Testis (tissue), 3 donors: ENCODE measurements around the gene SOX1. TPM values are rescaled to one million over a fixed set of nuclear protein-coding genes. Genes with fewer than 3 reads are reported as not detected.

Source experiments
- DNase-seq: peaks from one replicate; pipeline ENCODE4 v3.0.0-alpha.2; 2019
- H3K27ac ChIP-seq, 2 donors: fragments of 200-600 bp; sonication (generic); one replicate each; pipeline ENCODE4 v1.5.1; 2019
- H3K27me3 ChIP-seq: fragments of 200-600 bp; sonication (generic); one replicate; pipeline ENCODE4 v1.5.1; 2019
- H3K36me3 ChIP-seq: fragments of 200-600 bp; sonication (generic); one replicate; pipeline ENCODE4 v1.5.1; 2017; ENCODE audit warnings: low read depth; ENCODE audit errors: missing control alignments
- H3K4me1 ChIP-seq: fragments of 200-600 bp; sonication (generic); one replicate; pipeline ENCODE4 v1.5.1; 2019
- H3K4me3 ChIP-seq, 2 donors: fragments of 200-600 bp; sonication (generic); one replicate each; pipeline ENCODE4 v1.5.1; 2017 to 2019
- H3K9me3 ChIP-seq: fragments of 200-600 bp; sonication (generic); one replicate; pipeline ENCODE4 v1.5.1; 2017
- CTCF ChIP-seq, 3 experiments: fragments of 450-650 bp in 2 of 3; fragments of 200-600 bp in 1 of 3; sonication (generic) in 1 of 3; IDR thresholded peaks; one replicate each; pipeline ENCODE4 v1.5.1; 2016 to 2019; ENCODE audit warnings: antibody characterized with exemption in 3 of 3, mild to moderate bottlenecking in 2 of 3, moderate library complexity in 1 of 3
- POLR2A ChIP-seq: fragments of 450-650 bp; IDR thresholded peaks from one replicate; pipeline ENCODE4 v1.6.1; 2017; ENCODE audit warnings: antibody characterized with exemption, mild to moderate bottlenecking, moderate library complexity
- WGBS, 2 donors: methylation state at CpG; one replicate each; pipeline ENCODE4 v1.1.5; 2018; 5-methylcytosine and 5-hydroxymethylcytosine counted together
- intact Hi-C: fragments of 100-400 bp; cut with DNase I; formaldehyde crosslinking; loops from one replicate; pipeline ENCODE4 v1.15.1; 2023; ENCODE audit warnings: low total_unique reads
- polyA plus RNA-seq: library from polyadenylated mRNA; stranded (reverse); fragments of 350-450 nt; fragmentation: Illumina TruSeq; extraction: RNeasy Lipid Tissue Mini Kit (QIAGEN cat#74804); gene quantifications from one replicate; pipeline ENCODE4 v1.2.3, GENCODE V29; 2014; ENCODE audit warnings: low read depth, low replicate concordance; ENCODE audit not compliant: insufficient read depth
- total RNA-seq, 2 donors: library from RNA; depleted of rRNA; stranded (reverse); fragments of >200 nt; gene quantifications; one replicate each; pipeline ENCODE4 v1.2.3, GENCODE V29; 2016

The SOX1 gene
- total and polyA plus RNA-seq, 3 donors from 2014 or later: 1.7 to 4.6 (median 4.6) TPM

- Histone ChIP-seq H3K4me1 (no peaks in the 10 kb centered on the region), H3K27ac (no peak overlapping the region), H3K4me3 (no peak overlapping the region), H3K36me3 (no peaks in the 10 kb centered on the region), H3K27me3 (no peaks in the 10 kb centered on the region), H3K9me3 (no peaks in the 10 kb centered on the region)
- TF ChIP-seq POLR2A (no peak), CTCF (IDR thresholded peaks at IDR 0.05) (no peak)
- intact Hi-C loops: no loop called here
- 97 to 100% methylated on average over 1 of the region's 1 CpG for WGBS, 2 donors
- DNase-seq: no peak
Observed at GRCh38 chr13:112083971-112084370, 17.0 kb downstream of the SOX1 start.

GRCh38 chr13:112092453-112092852, 25.5 kb downstream of the SOX1 start:
- intact Hi-C loops: no loop called here
- Histone ChIP-seq H3K27me3 (no peaks in the 10 kb centered on the region), H3K4me3 (no peak overlapping the region), H3K36me3 (no peaks in the 10 kb centered on the region), H3K4me1 (no peaks in the 10 kb centered on the region), H3K9me3 (no peaks in the 10 kb centered on the region), H3K27ac (no peak overlapping the region)
- 70 to 78% methylated on average over 4 of the region's 4 CpGs for WGBS, 2 donors
- DNase-seq: no peak
- no peak for TF ChIP-seq CTCF (IDR thresholded peaks at IDR 0.05)
- TF ChIP-seq POLR2A: no peak

- TF ChIP-seq CTCF (IDR thresholded peaks at IDR 0.05) (no peak), POLR2A (no peak)
Observed at GRCh38 chr13:112095354-112095753, 28.4 kb downstream of the SOX1 start.

GRCh38 chr13:112096959-112097358, 30.0 kb downstream of the SOX1 start:
- Histone ChIP-seq H3K36me3 (no peaks in the 10 kb centered on the region), H3K4me1 (no peaks in the 10 kb centered on the region), H3K9me3 (no peaks in the 10 kb centered on the region), H3K27me3 (no peaks in the 10 kb centered on the region), H3K27ac (no peak overlapping the region), H3K4me3 (no peak overlapping the region)
- intact Hi-C loops: no loop called here
- DNase-seq: no peak
- TF ChIP-seq CTCF (IDR thresholded peaks at IDR 0.05) (no peak), POLR2A (no peak)
- WGBS, 2 donors: 88 to 98% methylated on average over 9 of the region's 9 CpGs

More at GRCh38 chr13:112095354-112095753, 28.4 kb downstream of the SOX1 start:
- H3K4me1 ChIP-seq: no peaks in the 10 kb centered on the region
- no peaks in the 10 kb centered on the region for H3K9me3 ChIP-seq
- no peaks in the 10 kb centered on the region for H3K36me3 ChIP-seq
- no peak overlapping the region for H3K4me3 ChIP-seq
- no peak overlapping the region for H3K27ac ChIP-seq
- DNase-seq: no peak
- WGBS, 2 donors: 83 to 85% methylated on average over 9 of the region's 9 CpGs
- intact Hi-C loops: no loop called here
- H3K27me3 ChIP-seq: no peaks in the 10 kb centered on the region

GRCh38 chr13:112097770-112098169, 30.8 kb downstream of the SOX1 start:
- H3K4me1 ChIP-seq: no peaks in the 10 kb centered on the region
- H3K27me3 ChIP-seq: no peaks in the 10 kb centered on the region
- no peaks in the 10 kb centered on the region for H3K9me3 ChIP-seq
- WGBS, 2 donors: 68 to 73% methylated on average over 10 of the region's 10 CpGs
- intact Hi-C loops: no loop called here
- DNase-seq: no peak
- TF ChIP-seq POLR2A (no peak), CTCF (IDR thresholded peaks at IDR 0.05) (no peak)
- no peak overlapping the region for H3K27ac ChIP-seq
- no peaks in the 10 kb centered on the region for H3K36me3 ChIP-seq
- H3K4me3 ChIP-seq: no peak overlapping the region
